HEK293 (cell line): Measurements from ENCODE around the gene ABCA5.

Experiments
- CTCF ChIP-seq: fragments of 450-650 bp; formaldehyde crosslinking; IDR thresholded peaks from 2 replicates; pipeline ENCODE4 v1.5.1; 2016; ENCODE audit warnings: missing biosample characterization, missing genetic modification characterization
- ZBTB44 ChIP-seq: fragments of 450-650 bp; IDR thresholded peaks from 2 replicates; pipeline ENCODE4 v1.5.1; 2018; ENCODE audit warnings: missing biosample characterization, mild to moderate bottlenecking, missing genetic modification characterization
- ZNF133 ChIP-seq: fragments of 450-650 bp; formaldehyde crosslinking; IDR thresholded peaks from 2 replicates; pipeline ENCODE4 v1.5.1; 2016; ENCODE audit warnings: missing biosample characterization, missing genetic modification characterization
- ZNF274 ChIP-seq, 2 experiments: fragments of 200-500 bp in 1 of 2; fragments of 450-650 bp in 1 of 2; sonication (Bioruptor generic) in 1 of 2; formaldehyde crosslinking in 1 of 2; IDR thresholded peaks; 2 replicates each; pipeline versions ENCODE4 v1.5.1 to v1.6.1; 2014 to 2016; ENCODE audit warnings: borderline replicate concordance in 1 of 2, inconsistent platforms in 1 of 2, low read length in 1 of 2, missing biosample characterization in 1 of 2, missing genetic modification characterization in 1 of 2
- ZNF777 ChIP-seq: fragments of 450-650 bp; formaldehyde crosslinking; IDR thresholded peaks from 2 replicates; pipeline ENCODE4 v1.5.1; 2017; ENCODE audit warnings: missing biosample characterization, missing genetic modification characterization, borderline replicate concordance
- ZNF837 ChIP-seq: fragments of 450-650 bp; formaldehyde crosslinking; IDR thresholded peaks from 2 replicates; pipeline ENCODE4 v1.5.1; 2016; ENCODE audit warnings: missing biosample characterization, missing genetic modification characterization

GRCh38 chr17:69198238-69198637 is 128.7 kb downstream of the ABCA5 start:
- TF ChIP-seq ZNF777 (tag by site-specific recombination) (no peak), CTCF (tag by site-specific recombination) (no peak), ZBTB44 (tag by site-specific recombination) (no peak), ZNF837 (no peak), ZNF274 (IDR thresholded peaks at IDR 0.05; ENCODE audit: low read length) (no peak), ZNF274 (tag by site-specific recombination; IDR thresholded peaks at IDR 0.05; ENCODE audit: borderline replicate concordance) (no peak), ZNF133 (tag by site-specific recombination) (no peak)
